ENCODE measurements around the gene TIMP2. TPM values are rescaled to one million over a fixed set of nuclear protein-coding genes. Genes with fewer than 3 reads are reported as not detected.

Gene TIMP2
- total and polyA plus RNA-seq, 8 donors, result 22.2 to 128 (median 51.0) TPM

GRCh38 chr17:78839235-78839761, 85.9 kb downstream of the TIMP2 start:
- Histone ChIP-seq H3K4me3 (peak overlapping the region; percentile 62 to 96 (median 86)), H3K27me3 (no peaks in the 10 kb centered on the region), H3K4me1 (peaks cover 14 to 19% (median 16%) of the 10 kb centered on the region in 3 donors), H3K36me3 (peaks cover 0 to 35% (median 20%) of the 10 kb centered on the region in 3 donors), H3K27ac (peak overlapping the region; percentile 99 to 100 (median 100)), H3K9me3 (no peaks in the 10 kb centered on the region)
- 9 to 12% methylated on average over 11 of the region's 11 CpGs for WGBS, 2 donors
- TF ChIP-seq CTCF (IDR thresholded peaks at IDR 0.05), result no peak
- intact Hi-C loops (cut with DNase I), result no loop called here
- FAIRE-seq (no peak), DNase-seq (no peak), ATAC-seq (no peak)

- Histone ChIP-seq H3K4me1 (peaks cover 14 to 19% (median 16%) of the 10 kb centered on the region in 3 donors), H3K27ac (peak overlapping the region in 1 of 4 donors; percentile 99), H3K27me3 (no peaks in the 10 kb centered on the region), H3K9me3 (no peaks in the 10 kb centered on the region), H3K36me3 (peaks cover 0 to 42% (median 21%) of the 10 kb centered on the region in 3 donors), H3K4me3 (peak overlapping the region in 2 of 4 donors; percentile 84 to 87)
- 36 to 40% methylated on average over 22 of the region's 22 CpGs for whole genome bisulfite sequencing, 2 donors
- intact Hi-C loops (cut with DNase I), result no loop called here
- FAIRE-seq (no peak), ATAC-seq (peak in 3 of 4 donors; percentile 11 to 25 (median 21)), DNase-seq (peak; percentile 63 to 86 (median 70))
- TF ChIP-seq CTCF (IDR thresholded peaks at IDR 0.05), result no peak
These were observed 86.6 kb downstream of the TIMP2 start for GRCh38 chr17:78838574-78839005.

- FAIRE-seq (no peak), DNase-seq (no peak), ATAC-seq (no peak)
- H3K36me3 ChIP-seq, result peaks cover 0 to 56% (median 28%) of the 10 kb centered on the region in 3 donors
- intact Hi-C loops (cut with DNase I), result no loop called here
- H3K9me3 ChIP-seq, result no peaks in the 10 kb centered on the region
- H3K27ac ChIP-seq, result no peak overlapping the region
- no peak overlapping the region for H3K4me3 ChIP-seq
- H3K4me1 ChIP-seq, result peaks cover 9 to 17% (median 12%) of the 10 kb centered on the region in 3 donors
- WGBS, 2 donors, result 73 to 91% methylated on average over 5 of the region's 5 CpGs
- no peaks in the 10 kb centered on the region for H3K27me3 ChIP-seq
- no peak for TF ChIP-seq CTCF (IDR thresholded peaks at IDR 0.05)
These were observed 88.7 kb downstream of the TIMP2 start for GRCh38 chr17:78836420-78837021.

GRCh38 chr17:78834571-78834970, 90.6 kb downstream of the TIMP2 start:
- TF ChIP-seq CTCF (IDR thresholded peaks at IDR 0.05), result no peak
- intact Hi-C loops (cut with DNase I), result no loop called here
- no peak overlapping the region for H3K27ac ChIP-seq
- WGBS, 2 donors, result 90 to 94% methylated on average over 8 of the region's 8 CpGs
- DNase-seq, result no peak
- ATAC-seq, result no peak
- FAIRE-seq, result no peak
- no peaks in the 10 kb centered on the region for H3K27me3 ChIP-seq
- H3K4me3 ChIP-seq, result no peak overlapping the region
- peaks cover 0 to 74% (median 28%) of the 10 kb centered on the region in 3 donors for H3K36me3 ChIP-seq
- H3K9me3 ChIP-seq, result no peaks in the 10 kb centered on the region
- H3K4me1 ChIP-seq, result peaks cover 7 to 15% (median 10%) of the 10 kb centered on the region in 3 donors

GRCh38 chr17:78832541-78832810, 92.7 kb downstream of the TIMP2 start:
- 83 to 84% methylated on average over 2 of the region's 2 CpGs for WGBS, 2 donors
- H3K4me3 ChIP-seq, result no peak overlapping the region
- no peak for TF ChIP-seq CTCF (IDR thresholded peaks at IDR 0.05)
- H3K4me1 ChIP-seq, result no peaks in the 10 kb centered on the region
- DNase-seq, result no peak
- H3K9me3 ChIP-seq, result no peaks in the 10 kb centered on the region
- intact Hi-C loops (cut with DNase I), result no loop called here
- FAIRE-seq, result no peak
- H3K27ac ChIP-seq, result no peak overlapping the region
- no peak for ATAC-seq
- no peaks in the 10 kb centered on the region for H3K27me3 ChIP-seq
- H3K36me3 ChIP-seq, result peaks cover 0 to 85% (median 32%) of the 10 kb centered on the region in 3 donors
